Neural progenitor cell (in vitro differentiated cells): ENCODE data around the gene OAF.

Source experiments
- EZH2phosphoT487 ChIP-seq: fragments of 200-600 bp; sonication (generic); IDR thresholded peaks from 2 replicates; pipeline ENCODE4 v1.6.1; 2017; ENCODE audit warnings: antibody characterized with exemption
- TF ChIP-seq, protein P1 (sequence below): fragments of 200-600 bp; sonication (generic); IDR thresholded peaks from 2 replicates; pipeline ENCODE4 v1.5.1; 2017; ENCODE audit warnings: antibody characterized with exemption, mild to moderate bottlenecking

DNA sequence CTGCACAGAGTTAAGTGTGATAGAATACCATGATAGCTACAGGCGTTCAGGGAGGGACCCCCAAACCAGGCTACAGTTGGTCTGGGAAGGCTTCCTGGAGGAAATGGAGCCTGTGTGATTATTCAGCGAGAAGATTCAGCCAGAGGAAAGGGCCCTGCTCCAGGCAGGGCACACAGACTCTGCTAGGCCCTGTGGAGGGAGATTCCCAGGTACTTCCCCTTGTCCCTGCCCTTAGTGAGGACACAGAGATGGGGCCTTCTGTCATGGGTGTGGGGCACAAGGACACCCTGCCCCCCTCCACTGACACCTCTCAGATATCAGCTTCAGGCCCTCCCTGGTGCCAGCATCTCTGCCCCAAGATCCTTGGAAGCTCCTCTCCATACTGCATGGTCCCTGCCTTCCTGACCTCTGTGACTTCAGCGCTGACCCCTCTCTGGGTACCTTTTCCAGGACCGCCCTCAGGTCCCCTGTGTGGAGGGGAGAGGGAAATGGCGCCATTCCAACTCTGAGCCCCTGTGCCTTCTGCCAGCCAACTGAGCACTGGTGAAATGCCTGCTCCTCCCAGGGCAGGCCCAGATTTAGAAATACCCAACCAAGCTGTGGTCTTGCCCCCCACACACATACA is 16.5 kb downstream of the OAF start:
- TF ChIP-seq, protein P1, sequence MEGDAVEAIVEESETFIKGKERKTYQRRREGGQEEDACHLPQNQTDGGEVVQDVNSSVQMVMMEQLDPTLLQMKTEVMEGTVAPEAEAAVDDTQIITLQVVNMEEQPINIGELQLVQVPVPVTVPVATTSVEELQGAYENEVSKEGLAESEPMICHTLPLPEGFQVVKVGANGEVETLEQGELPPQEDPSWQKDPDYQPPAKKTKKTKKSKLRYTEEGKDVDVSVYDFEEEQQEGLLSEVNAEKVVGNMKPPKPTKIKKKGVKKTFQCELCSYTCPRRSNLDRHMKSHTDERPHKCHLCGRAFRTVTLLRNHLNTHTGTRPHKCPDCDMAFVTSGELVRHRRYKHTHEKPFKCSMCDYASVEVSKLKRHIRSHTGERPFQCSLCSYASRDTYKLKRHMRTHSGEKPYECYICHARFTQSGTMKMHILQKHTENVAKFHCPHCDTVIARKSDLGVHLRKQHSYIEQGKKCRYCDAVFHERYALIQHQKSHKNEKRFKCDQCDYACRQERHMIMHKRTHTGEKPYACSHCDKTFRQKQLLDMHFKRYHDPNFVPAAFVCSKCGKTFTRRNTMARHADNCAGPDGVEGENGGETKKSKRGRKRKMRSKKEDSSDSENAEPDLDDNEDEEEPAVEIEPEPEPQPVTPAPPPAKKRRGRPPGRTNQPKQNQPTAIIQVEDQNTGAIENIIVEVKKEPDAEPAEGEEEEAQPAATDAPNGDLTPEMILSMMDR, result no peak
- TF ChIP-seq EZH2phosphoT487, result no peak
